HPDE6-E6E7 (cell line): ENCODE results near the gene EXTL2.
"Not testable (repeated sequence)": the region's sequence is repeated elsewhere in the genome, so short reads cannot be mapped to it uniquely, and the experiment has no call there.

ENCODE experiments used
- DNase-seq: peaks from one replicate; pipeline ENCODE4 v3.0.0; 2011; ENCODE audit warnings: missing footprints; ENCODE audit errors: extremely low spot score

The EXTL2 gene, protein sequence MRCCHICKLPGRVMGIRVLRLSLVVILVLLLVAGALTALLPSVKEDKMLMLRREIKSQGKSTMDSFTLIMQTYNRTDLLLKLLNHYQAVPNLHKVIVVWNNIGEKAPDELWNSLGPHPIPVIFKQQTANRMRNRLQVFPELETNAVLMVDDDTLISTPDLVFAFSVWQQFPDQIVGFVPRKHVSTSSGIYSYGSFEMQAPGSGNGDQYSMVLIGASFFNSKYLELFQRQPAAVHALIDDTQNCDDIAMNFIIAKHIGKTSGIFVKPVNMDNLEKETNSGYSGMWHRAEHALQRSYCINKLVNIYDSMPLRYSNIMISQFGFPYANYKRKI

DNA sequence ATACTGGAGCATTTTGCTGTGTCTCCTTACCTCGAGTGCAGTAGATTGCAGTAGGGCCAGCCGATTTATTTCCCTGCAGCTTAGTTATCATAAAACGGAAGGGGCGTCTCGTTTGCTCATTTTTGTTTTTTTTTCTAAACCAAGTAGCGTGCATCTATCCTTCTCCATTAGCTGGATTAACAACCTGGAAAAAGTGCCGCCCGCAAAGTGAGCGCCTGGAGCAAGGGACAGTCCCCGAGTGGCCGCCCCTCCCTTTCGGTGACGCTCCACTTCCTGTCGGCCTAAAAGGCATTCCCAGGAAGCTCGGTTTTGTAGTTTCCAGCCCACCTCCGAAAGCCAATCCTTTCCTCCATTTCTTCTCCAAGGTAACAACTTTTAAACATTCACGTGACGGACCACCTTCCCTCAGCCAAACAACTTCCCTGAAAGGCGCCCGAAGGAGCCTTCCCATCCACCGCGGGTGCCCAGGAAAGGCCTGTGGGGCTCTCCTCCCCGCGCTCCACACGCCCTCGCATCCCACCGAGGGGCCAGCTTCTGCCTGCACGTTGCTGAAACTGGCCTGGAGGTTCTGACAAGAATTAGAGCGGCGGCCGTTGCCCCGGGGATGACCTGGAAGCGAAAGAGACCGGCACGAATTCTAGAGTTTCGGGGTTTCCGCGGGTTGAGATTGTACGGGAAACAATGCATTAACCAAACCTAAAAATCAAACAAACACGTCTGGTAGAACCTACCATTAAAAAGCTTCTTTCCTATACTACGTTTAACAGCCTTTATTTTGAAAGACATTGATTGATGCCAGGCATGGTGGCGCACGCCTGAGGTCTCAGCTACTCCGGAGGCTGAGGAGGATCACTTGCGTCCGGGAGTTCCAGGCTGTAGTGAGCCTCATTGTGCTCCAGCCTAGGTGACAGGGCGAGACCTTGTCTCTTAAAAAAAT, at the start of gene EXTL2:
Gene EXTL2, minus strand, starts transcription at position 240 of the 937 bp plus-strand sequence. CDS start 6,085 bp downstream, outside the sequence.
- DNase-seq = peak; percentile 56

DNA sequence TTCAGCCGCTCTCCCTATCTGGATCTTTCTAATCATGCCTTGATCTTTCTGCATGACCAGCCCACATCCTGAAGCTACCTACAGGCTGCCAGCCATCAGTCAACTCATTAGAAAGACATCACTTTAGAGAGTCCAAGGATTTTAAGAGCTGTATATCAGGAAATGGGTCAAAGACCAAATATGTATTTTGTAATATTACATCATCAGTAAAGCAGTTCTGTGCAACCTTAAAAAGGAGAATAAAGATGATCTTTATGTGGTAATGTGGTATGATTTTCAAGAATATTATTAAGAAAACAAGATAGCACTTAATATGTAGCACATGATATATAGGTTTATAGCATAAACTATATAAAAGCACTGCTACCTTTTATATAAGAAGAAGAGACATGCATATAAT, 48.9 kb upstream of the EXTL2 start:
- DNase-seq = no peak

DNA sequence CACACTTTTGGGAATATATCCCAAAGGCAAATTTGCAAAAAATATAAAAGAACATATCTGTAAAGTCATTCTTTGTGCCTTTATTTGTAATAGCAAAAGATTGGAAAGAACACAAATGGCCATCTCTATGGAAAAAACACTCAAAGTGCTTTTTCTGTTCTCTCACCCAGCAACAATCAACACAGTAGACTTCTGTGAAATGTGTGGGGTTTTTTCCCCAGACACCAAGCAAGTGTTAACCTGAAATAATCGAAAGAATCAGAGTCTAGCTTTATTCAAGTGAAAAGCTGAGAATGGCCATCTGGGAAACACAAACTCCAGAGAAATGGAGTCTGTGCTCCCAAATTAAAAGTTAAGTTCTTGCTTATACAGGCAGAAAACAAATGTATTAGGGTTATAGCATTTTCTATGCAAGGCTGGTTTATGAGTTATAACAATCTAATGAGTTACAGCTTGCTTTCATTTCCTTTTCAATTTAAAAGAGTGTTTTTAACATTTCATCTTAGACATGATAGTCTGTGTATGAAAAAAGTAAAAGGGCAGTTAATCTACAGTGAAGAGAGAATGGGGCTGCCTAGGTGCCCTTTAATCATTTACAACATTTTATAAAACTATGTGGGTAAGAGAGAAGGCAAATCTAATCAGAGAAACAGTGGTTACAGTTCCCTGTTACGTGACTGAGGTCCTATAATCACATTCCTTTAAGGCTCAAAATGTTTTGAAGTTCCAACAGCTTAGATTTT, 47.8 kb upstream of the EXTL2 start:
- no peak for DNase-seq

DNA sequence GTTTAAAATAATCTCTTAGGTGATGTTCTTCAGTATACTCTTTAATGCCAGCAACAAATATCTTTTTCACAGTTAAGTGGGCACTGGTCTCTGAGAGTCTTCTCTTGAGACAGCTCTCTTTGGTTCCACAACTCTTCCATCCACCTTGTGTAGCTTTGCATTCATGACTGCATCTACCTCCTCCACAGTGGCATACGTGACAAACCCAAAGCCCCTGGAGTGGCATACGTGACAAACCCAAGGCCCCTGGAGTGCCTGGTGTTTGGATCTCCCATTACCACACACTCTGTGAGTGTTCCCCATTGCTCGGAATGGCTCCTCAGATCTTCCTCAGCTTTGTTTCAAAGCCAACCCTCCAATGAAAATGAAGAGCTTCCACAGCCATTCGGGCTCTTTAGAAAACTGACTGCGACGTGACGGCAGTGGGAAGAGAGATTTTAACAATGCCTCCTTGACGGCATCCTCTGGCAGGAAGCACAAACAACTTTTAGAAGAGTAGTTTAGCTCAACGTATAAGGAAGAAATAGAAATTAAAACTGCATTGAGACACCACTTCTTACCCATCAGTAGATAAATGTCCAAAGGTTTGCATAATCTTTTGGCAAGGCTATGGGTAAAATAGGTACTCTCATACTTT, 47.1 kb upstream of the EXTL2 start:
- no peak for DNase-seq

DNA sequence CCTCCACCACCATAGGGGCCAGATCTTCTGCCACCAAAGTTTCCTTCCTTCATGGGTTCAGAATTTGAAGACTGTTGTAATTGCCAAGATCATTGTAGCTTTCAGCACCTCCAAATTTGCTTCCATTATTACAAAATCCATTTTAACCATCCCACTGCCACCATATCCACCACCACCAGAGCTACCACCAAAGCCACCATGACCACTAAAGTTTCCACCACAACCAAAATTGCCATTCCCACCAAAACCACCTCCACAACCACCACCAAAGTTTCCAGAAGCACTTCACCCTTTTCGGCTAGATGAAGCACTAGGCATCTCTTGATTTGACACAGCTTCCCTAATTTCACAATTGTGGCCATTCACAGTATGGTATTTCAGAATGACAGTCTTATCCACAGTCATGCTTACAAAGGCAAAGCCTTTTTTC, 46.5 kb upstream of the EXTL2 start:
- no peak for DNase-seq

DNA sequence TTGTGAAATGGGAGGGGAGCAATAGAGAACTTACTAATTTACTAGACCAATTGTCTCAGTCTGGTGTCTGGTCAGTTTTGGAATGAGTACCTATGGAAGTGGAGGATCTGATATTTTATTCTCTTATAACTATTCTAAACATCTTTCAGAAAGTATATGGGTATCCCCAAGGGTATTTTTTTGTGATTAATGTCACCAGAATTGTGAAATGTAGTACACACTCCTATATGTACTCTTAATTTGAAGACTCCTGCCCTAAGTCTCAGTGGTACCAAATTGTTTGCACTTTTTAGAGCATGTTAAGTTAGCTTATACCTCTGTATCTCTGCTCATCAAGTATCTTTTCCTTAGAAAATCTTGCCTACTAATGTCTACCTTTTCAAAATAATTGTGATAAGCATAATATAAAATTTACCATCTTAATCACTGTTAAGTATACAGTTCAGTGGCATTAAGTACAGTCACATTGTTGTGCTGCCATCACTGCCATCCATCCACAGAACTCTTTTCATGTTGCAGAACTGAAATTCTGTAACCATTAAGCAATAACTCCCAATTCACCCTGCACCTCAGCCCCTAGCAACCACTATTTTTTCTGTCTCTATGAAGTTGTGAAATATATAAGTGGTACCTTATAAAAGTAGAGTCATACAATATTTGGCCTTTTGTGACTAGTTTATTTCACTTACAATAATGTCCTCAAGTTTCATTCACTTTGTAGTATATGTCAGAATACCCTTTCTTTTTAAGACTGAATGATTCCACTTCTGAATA, 41.7 kb upstream of the EXTL2 start:
- DNase-seq = no peak

DNA sequence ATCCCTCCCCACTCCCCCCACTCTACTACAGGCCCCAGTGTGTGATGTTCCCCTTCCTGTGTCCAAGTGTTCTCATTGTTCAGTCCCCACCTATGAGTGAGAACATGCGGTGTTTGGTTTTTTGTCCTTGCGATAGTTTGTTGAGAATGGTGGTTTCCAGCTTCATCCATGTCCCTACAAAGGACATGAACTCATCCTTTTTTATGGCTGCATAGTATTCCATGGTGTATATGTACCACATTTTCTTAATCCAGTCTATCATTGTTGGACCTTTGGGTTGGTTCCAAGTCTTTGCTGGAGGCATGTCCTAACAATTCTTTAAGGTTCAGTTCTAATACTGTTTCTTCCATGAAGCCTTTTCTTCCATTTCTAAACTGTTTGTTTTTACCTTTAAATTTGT, 38.9 kb upstream of the EXTL2 start:
- not testable (repeated sequence) for DNase-seq

DNA sequence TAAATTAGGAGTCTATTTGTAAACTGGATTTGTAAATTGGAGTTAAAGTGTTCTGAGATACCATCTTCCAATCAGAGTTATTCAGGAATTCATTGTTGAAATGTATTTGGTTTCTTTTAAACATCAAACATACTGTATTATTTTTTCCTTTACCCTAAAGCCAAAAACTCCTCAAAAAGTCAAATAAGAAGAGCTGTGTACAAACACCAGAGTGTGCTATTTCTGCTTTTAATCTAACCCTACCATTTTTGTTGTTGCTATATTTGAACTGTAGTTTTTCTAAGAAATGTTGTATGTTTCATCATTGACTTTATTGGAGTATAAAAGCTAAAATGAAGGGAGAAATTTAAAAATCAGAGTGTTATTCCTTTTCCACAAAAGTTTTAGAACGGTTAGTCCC, 37.1 kb upstream of the EXTL2 start:
- DNase-seq = no peak

DNA sequence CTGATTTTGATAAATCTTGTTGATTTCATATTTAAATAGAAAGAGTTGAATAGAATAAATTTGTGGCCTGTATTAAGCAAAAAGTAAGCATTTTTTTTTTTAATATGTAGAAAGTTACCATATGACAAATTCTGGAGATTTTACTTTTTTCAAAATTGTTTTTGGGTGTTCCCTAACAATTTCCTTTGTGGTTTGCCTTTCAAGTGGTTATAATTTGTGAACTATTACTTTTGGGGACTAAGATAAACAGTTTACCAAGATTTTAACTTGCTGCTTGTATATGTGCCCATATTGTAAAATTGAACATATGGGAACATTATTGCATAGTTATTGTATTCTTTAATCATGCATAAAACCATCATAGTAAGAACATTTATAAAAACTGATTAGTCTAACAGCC, 35.9 kb upstream of the EXTL2 start:
- no peak for DNase-seq

DNA sequence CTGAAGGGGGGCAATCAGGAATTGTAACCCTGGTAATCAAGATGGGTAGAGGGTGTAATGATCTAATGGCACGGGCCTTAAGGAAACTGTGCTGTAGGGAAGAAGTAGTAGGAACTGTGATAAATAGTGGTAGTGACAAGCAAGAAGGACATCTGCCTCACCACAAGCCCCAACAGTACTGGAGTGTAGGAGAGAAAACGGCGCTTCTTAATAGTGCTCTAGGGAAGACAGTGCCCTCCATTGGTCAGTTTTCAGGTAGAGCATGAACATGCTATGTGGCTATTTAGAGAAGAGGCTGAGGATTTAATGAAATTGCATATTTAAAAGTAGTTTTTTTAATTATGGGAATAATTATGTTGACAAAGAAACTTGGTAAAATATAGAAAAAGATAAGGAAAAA, 33.5 kb upstream of the EXTL2 start:
- DNase-seq = no peak

DNA sequence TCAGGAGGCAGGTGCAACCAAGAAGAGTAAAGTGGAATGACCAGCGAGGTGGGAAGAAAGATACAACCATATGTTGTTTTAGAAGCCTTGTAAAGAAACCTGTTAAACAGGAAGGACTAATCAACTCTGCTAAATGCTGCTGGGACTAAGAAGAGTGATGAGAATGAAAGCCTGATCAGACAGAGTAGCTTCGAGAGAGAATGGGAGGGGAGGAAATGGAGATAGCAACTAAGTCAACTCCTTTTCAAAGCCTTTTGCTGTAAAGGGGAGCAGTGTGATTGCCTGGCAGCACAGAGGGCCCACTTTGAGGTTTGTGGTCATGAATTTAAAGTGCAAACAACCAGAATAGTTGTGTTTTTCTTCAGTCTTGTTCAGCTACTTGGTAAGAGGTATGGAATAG, 32.6 kb upstream of the EXTL2 start:
- DNase-seq = no peak

DNA sequence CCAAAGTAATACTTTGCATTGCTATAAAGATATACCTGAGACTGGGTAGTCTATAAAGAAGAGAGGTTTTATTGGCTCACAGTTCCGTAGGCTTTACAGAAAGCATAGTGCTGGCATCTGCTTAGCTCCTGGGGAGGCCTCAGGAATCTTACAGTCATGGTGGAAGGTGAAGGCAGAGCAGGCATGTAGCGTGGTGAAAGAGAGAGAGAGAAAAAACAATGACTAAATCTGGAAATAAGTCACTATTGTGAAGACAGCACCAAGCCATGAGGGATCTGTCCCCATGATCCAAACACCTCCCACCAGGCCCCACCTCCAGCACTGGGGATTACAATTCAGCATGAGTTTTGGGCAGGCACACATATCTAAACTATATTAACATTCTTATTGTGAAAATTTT, 31.6 kb upstream of the EXTL2 start:
- no peak for DNase-seq

DNA sequence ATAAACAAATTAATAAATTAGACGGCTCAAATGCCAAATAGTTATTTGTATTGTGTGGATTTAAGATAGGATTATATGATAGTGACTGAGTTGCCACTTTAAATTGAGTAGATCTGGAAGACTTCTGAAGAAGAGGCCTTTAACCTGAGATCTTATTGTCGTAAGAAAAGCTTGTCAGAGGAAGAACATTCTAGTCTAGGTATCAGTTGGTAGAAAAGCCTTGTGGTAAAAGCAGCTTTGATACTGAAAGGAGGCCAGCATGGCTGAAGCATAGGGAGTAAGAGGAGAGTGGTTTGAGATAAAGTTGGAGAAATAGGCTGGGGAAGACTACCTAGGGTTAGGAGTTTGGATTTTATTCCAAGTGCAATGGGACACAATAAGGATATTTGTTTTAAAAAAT, 30.3 kb upstream of the EXTL2 start:
- DNase-seq = no peak

DNA sequence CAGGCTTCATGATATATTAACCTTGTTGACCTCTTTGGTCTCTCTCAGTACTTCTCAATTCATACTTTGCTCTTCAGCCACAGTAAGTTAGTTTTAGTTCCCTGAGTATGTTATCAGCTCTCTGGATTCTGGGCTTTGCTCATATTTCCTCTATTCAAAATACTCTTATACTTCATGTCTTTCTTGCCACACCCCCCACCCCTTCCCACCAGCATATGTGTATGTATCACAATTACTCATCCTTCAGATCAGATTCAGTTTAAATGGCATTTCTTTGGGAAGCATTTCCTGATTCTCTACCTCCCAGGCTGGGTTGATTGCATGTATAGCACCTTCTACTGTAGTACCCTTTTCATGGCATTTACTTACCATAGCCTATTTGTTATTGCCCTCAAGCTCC, 29.6 kb upstream of the EXTL2 start:
- DNase-seq = no peak

DNA sequence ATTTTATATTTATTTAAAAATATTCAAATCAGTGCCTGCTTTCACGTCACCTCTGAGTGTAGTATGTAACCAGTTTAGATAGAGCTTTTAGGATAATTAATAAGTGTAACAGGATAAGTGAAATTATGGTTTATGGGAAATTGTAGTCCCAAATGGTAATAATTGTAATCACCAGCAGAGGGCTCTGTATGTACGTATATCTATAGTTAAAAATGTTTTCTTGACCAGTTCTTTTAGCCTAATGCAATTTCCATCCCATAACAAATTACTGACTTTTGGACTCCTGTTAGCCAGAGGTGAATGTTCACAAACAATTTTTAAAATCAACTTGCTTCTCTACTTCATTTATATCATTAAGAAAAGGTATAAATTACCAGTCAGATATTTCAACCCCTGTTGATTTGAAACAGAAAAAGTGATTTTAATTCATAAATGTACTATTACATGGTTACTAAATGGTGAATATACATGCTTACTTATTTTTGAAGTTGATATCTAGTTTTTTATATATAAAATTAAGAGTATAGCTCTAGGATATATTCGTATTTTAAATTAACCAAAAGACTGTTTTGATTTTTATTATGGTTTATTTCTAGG, 26.6 kb upstream of the EXTL2 start:
- DNase-seq = peak; percentile 7

DNA sequence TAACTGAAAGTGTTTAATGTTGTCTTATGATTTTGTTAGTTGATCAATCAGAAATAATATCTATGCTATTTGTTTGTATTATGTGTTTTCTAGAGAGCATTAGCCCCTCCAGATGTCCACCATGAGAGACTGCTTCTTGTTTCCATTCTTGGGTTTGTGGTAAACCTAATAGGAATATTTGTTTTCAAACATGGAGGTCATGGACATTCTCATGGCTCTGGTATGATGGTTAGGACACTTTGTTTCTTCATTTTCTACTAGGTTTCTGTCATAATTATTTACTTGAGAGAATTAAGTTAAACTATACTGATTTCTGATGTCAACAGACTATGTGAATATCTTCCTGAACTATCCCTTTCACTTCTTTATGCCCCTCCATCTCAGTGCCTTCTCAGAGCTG, 17.4 kb upstream of the EXTL2 start:
- DNase-seq = no peak

DNA sequence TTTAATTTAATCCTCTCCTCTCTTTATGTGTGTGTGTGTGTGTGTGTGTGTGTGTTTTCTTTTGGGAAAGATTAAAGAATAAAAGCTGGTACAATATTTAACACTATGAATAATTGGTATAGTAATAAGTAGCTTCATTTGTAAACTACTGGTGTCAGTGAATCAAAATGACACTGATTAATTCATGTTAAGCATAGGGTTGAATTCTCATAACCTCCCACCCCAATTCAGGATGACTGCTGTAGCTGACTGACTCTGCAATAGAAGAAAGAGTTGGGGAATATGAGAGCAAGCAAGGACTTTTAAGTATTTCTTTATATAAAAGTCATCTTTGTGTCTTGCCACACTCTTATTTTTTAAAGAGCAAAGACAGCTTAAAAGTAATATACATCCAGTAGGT, 14.4 kb upstream of the EXTL2 start:
- DNase-seq = no peak

DNA sequence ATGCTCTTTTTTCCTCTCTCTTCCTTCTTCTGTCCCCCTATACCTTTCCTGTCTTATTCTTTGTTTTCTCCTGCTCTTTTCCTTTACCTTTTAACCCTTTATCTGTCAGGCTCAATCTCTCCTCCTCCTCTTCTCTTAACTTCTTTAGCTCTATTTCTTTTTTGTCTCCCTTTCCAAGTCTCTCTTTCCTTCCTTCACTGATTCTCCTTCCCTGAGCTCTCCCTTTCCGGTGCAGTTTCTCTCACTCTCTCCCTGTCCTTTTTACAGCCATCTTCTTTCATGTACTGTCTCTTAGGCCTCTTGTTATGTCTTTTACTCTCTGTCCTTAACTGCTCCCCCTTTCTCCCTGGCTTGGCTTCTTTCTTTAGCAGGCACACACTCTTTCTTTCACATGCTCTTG, 13.2 kb upstream of the EXTL2 start:
- no peak for DNase-seq

DNA sequence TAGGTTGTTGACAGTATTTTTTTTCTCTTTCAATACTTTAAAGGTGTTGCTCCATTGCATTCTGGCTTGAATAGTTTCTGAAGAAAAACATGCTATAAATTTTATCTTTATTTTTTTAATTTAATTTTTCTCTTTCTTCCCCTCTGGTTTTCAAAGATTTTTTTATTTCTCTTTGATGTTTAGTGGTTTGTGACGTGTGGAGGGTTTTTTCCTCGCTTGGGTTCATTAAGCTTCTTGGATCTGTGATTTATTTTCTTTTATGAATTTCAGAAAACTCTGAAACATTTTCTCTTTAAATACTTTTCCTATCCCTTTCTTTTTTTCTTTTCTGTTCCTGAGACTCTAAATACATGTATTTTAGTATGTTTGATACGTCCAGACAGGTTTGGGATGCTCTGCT, 10.5 kb upstream of the EXTL2 start:
- no peak for DNase-seq

DNA sequence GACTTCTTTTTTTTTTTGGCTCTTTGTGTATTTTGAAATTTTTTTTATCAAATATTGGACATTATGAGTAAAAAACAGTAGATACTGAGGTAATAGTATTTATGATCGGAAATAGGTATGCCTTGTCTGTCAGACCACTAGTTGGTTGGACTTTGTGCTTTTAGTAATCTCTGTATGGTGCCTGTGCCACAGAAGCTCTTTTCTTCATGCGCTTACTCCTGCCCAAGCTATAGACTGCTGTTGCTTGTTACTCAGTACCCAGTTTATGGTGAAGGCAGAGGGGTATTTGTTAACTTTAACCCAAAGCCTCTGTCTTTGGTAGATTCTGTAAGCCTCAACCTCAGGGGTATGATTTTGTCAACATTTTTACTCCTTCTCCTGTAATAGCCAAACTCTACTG, 9.9 kb upstream of the EXTL2 start:
- DNase-seq = no peak

DNA sequence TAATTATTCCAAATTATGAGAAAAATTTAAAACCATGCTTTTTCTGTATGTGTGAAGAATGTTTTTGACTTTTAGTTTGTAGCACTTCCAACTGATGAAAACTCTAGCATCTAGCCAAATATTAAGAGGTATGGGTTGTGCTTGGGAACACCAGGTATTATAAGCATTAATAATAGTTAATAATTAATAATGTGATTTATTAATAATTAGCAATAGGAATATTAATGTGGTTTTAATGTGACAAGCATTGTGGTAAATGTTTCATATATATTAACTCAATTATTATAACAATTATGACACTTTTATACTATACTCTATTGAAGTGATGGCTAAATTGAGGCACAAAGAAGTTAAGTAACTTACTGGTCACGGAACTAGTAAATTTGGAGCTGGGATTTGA, 9.1 kb upstream of the EXTL2 start:
- DNase-seq = no peak
